GM23338 (cell line): ENCODE results near the gene CSNK1G1. TPM values are rescaled to one million over a fixed set of nuclear protein-coding genes. Genes with fewer than 3 reads are reported as not detected.

Source experiments
- ATAC-seq: fragments of 200-7000 bp; cut with Tn5 transposase; 3 replicates; pipeline ENCODE4 v1.9.1; 2020
- DNase-seq: peaks from one replicate; pipeline ENCODE4 v3.0.0-alpha.2; 2015; ENCODE audit warnings: low spot score
- H2AFZ ChIP-seq: fragments of 200-600 bp; sonication (generic); 2 replicates; pipeline ENCODE4 v1.8.0; 2016; ENCODE audit warnings: antibody characterized with exemption, mild to moderate bottlenecking, moderate library complexity
- H3F3A ChIP-seq: fragments of 200-600 bp; sonication (generic); replicated peaks from 2 replicates; pipeline ENCODE4 v1.8.0; 2017; ENCODE audit warnings: antibody characterized with exemption, mixed run types, low read depth
- H3K27ac ChIP-seq: fragments of 200-600 bp; sonication (generic); 2 replicates; pipeline ENCODE4 v1.6.1; 2016; ENCODE audit warnings: low read depth
- H3K27me3 ChIP-seq: fragments of 200-600 bp; sonication (generic); 2 replicates; pipeline ENCODE4 v1.8.0; 2016; ENCODE audit warnings: mild to moderate bottlenecking, mixed run types, moderate library complexity; ENCODE audit not compliant: insufficient read depth
- H3K36me3 ChIP-seq: fragments of 200-600 bp; sonication (generic); 2 replicates; pipeline ENCODE4 v1.8.0; 2016; ENCODE audit warnings: mild to moderate bottlenecking; ENCODE audit not compliant: insufficient read depth
- H3K4me1 ChIP-seq: fragments of 200-600 bp; sonication (generic); 2 replicates; pipeline ENCODE4 v1.8.0; 2016; ENCODE audit warnings: mild to moderate bottlenecking, moderate library complexity; ENCODE audit not compliant: insufficient read depth
- H3K4me2 ChIP-seq: fragments of 200-600 bp; sonication (generic); 2 replicates; pipeline ENCODE4 v1.7.1; 2017; ENCODE audit warnings: mixed run types
- H3K4me3 ChIP-seq: fragments of 200-600 bp; sonication (generic); 2 replicates; pipeline ENCODE4 v1.6.1; 2016; ENCODE audit warnings: mixed run types
- H3K79me2 ChIP-seq: fragments of 200-600 bp; sonication (generic); replicated peaks from 2 replicates; pipeline ENCODE4 v1.8.0; 2017; ENCODE audit warnings: mild to moderate bottlenecking; ENCODE audit not compliant: insufficient read depth
- H3K9me2 ChIP-seq: fragments of 200-600 bp; sonication (generic); 2 replicates; pipeline ENCODE4 v1.8.0; 2017; ENCODE audit not compliant: insufficient read depth
- H4K20me1 ChIP-seq: fragments of 200-600 bp; sonication (generic); replicated peaks from 2 replicates; pipeline ENCODE4 v1.8.0; 2017; ENCODE audit warnings: mild to moderate bottlenecking; ENCODE audit not compliant: insufficient read depth
- H3K27ac Mint-ChIP-seq: 2 replicates; pipeline ENCODE4 v1.8.0; 2020; ENCODE audit warnings: inconsistent platforms, mild to moderate bottlenecking, moderate library complexity, mixed read lengths
- H3K27me3 Mint-ChIP-seq: 3 replicates; pipeline ENCODE4 v1.8.0; 2022; ENCODE audit warnings: low read depth, mild to moderate bottlenecking, moderate library complexity, mixed read lengths, inconsistent platforms; ENCODE audit not compliant: insufficient read depth, poor library complexity
- H3K36me3 Mint-ChIP-seq: 3 replicates; pipeline ENCODE4 v1.8.0; 2021; ENCODE audit warnings: low read depth, mild to moderate bottlenecking, inconsistent platforms, moderate library complexity, mixed read lengths
- H3K4me1 Mint-ChIP-seq: 3 replicates; pipeline ENCODE4 v1.8.0; 2020; ENCODE audit warnings: mild to moderate bottlenecking, inconsistent platforms, mixed read lengths
- H3K4me3 Mint-ChIP-seq: 3 replicates; pipeline ENCODE4 v1.8.0; 2021; ENCODE audit warnings: moderate library complexity, mild to moderate bottlenecking, inconsistent platforms, mixed read lengths
- H3K9me3 Mint-ChIP-seq: 3 replicates; pipeline ENCODE4 v1.8.0; 2020; ENCODE audit warnings: moderate library complexity, mild to moderate bottlenecking, inconsistent platforms, mixed read lengths
- CREB1 ChIP-seq: fragments of 250-450 bp; sonication (Bioruptor Pico); IDR thresholded peaks from 2 replicates; pipeline ENCODE4 v1.5.0; 2020; ENCODE audit warnings: low read depth, mild to moderate bottlenecking, moderate library complexity
- CTCF ChIP-seq, 2 experiments: fragments of 200-600 bp in 1 of 2; sonication (generic) in 1 of 2; conservative IDR thresholded peaks; 2 replicates each; pipeline versions ENCODE4 v1.5.1 to v1.6.1; 2016 to 2017; ENCODE audit warnings: antibody characterized with exemption in 2 of 2, low read depth in 2 of 2, mild to moderate bottlenecking in 2 of 2, moderate library complexity in 1 of 2
- ETS1 ChIP-seq: IDR thresholded peaks from 2 replicates; pipeline ENCODE4 v1.6.1; 2016; ENCODE audit warnings: antibody characterized with exemption
- EZH2 ChIP-seq: fragments of 200-600 bp; sonication (generic); IDR thresholded peaks from one replicate; pipeline ENCODE4 v1.8.0; 2017; ENCODE audit warnings: antibody characterized with exemption, mild to moderate bottlenecking, low read depth; ENCODE audit not compliant: unreplicated experiment
- NANOG ChIP-seq: IDR thresholded peaks from 2 replicates; pipeline ENCODE4 v1.6.1; 2016; ENCODE audit warnings: antibody characterized with exemption, borderline replicate concordance
- REST ChIP-seq: IDR thresholded peaks from one replicate; pipeline ENCODE4 v1.6.1; 2018; ENCODE audit warnings: antibody characterized with exemption; ENCODE audit not compliant: unreplicated experiment
- ZNF331 ChIP-seq: fragments of 250-450 bp; sonication (Bioruptor Pico); IDR thresholded peaks from 2 replicates; pipeline ENCODE4 v1.5.0; 2020; ENCODE audit warnings: low read depth, mild to moderate bottlenecking, moderate library complexity
- polyA plus RNA-seq: library from polyadenylated mRNA; unstranded; fragments of >200 nt; fragmentation: Nextera tagmentation; extraction: Ambion mirVana; gene quantifications from 2 replicates; pipeline ENCODE4 v1.2.1, GENCODE V29; 2016
- total RNA-seq: library from RNA; depleted of rRNA; stranded (reverse); fragments of >200 nt; shearing (Covaris generic); gene quantifications from 2 replicates; pipeline ENCODE4 v1.2.3, GENCODE V29; 2014

Gene CSNK1G1
- total and polyA plus RNA-seq, 2 experiments from 2014 or later = 9.3 to 13.4 TPM

- Histone ChIP-seq H3K4me1 (peaks cover 11% of the 10 kb centered on the region), H3K4me3 (no peak overlapping the region), H3K79me2 (peaks cover 17% of the 10 kb centered on the region), H3K9me2 (no peaks in the 10 kb centered on the region), H3K36me3 (no peaks in the 10 kb centered on the region), H3F3A (no peaks in the 10 kb centered on the region), H4K20me1 (no peaks in the 10 kb centered on the region), H3K27me3 (no peaks in the 10 kb centered on the region), H3K4me2 (no peak overlapping the region), H3K27ac (no peak overlapping the region; the same call in 1 of the 2 replicates), H2AFZ (no peak overlapping the region)
- peaks cover 16% of the 10 kb centered on the region for H3K4me1 Mint-ChIP-seq
- no peak for ATAC-seq
- no peak for TF ChIP-seq NANOG
- no peak for TF ChIP-seq ZNF331 (CRISPR knock-in tag)
- TF ChIP-seq CREB1 (CRISPR knock-in tag) = no peak
- TF ChIP-seq REST = no peak
- TF ChIP-seq EZH2 = no peak
- TF ChIP-seq ETS1 = no peak
- no peaks in the 10 kb centered on the region for H3K27me3 Mint-ChIP-seq
- no peak overlapping the region for H3K27ac Mint-ChIP-seq
- no peak for DNase-seq
- H3K9me3 Mint-ChIP-seq = peaks cover 7% of the 10 kb centered on the region; the same call in 2 of the 3 replicates
- peaks cover 10% of the 10 kb centered on the region; the same call in 2 of the 3 replicates for H3K36me3 Mint-ChIP-seq
- H3K4me3 Mint-ChIP-seq = no peak overlapping the region
Measured at GRCh38 chr15:64337761-64338160, 18.2 kb downstream of the CSNK1G1 start.

- Histone ChIP-seq H3F3A (no peaks in the 10 kb centered on the region), H3K27ac (no peak overlapping the region), H3K4me1 (no peaks in the 10 kb centered on the region), H3K9me2 (no peaks in the 10 kb centered on the region), H3K27me3 (no peaks in the 10 kb centered on the region), H3K79me2 (peaks cover 15% of the 10 kb centered on the region; the same call in 1 of the 2 replicates), H4K20me1 (no peaks in the 10 kb centered on the region), H2AFZ (no peak overlapping the region), H3K4me2 (no peak overlapping the region), H3K4me3 (no peak overlapping the region), H3K36me3 (no peaks in the 10 kb centered on the region)
- TF ChIP-seq EZH2 (no peak), NANOG (no peak), CTCF (conservative IDR thresholded peaks at IDR 0.05; ENCODE audit: low read depth in 2 of 2) (peak; percentile 36 to 70), CREB1 (CRISPR knock-in tag) (no peak), ETS1 (no peak)
- Mint-ChIP-seq H3K27me3 (no peaks in the 10 kb centered on the region), H3K4me1 (peaks cover 4% of the 10 kb centered on the region; the same call in 1 of the 3 replicates), H3K36me3 (peaks cover 11% of the 10 kb centered on the region; the same call in 2 of the 3 replicates), H3K27ac (no peak overlapping the region), H3K9me3 (peaks cover 8% of the 10 kb centered on the region; the same call in 2 of the 3 replicates), H3K4me3 (no peak overlapping the region)
- DNase-seq = peak; percentile 72
- ATAC-seq = peak; percentile 85
Measured at GRCh38 chr15:64333986-64334929, 21.7 kb downstream of the CSNK1G1 start.
